K562 (cell line): ENCODE data around the gene PHC1. TPM values are rescaled to one million over a fixed set of nuclear protein-coding genes. Genes with fewer than 3 reads are reported as not detected.
A peak's percentile ranks its signal among the peaks of the same experiment; 100 is the strongest.

Experiments
- ATAC-seq: fragments of 200-7000 bp; cut with Tn5 transposase; 3 replicates; pipeline ENCODE4 v1.9.1; 2020; ENCODE audit warnings: moderate library complexity
- BruUV-seq: library from RNA; stranded (reverse); fragments of 400-500 nt; replicated peaks from 2 replicates; lab custom pipeline; 2021; lab: Mats Ljungman, UMichigan
- CTCF ChIA-PET: fragments of 300-600 bp; formaldehyde crosslinking; extraction: SDS; loops from one replicate; lab custom pipeline; 2021; ENCODE audit warnings: low intra/inter-chr PET ratio; lab: Yijun Ruan, JAX
- POLR2A ChIA-PET: fragments of 300-600, 350-650 bp; sonication (Branson Sonifier 250); formaldehyde crosslinking; extraction: SDS; loops from one replicate; lab custom pipeline; 2021; ENCODE audit warnings: antibody characterized with exemption, inconsistent platforms; lab: Yijun Ruan, JAX
- DNase-seq, 4 experiments: peaks; one replicate each; pipeline versions ENCODE4 v3.0.0 to v3.0.0-alpha.2; 2011 to 2018; ENCODE audit warnings: low spot score in 3 of 4, mixed read lengths in 3 of 4; ENCODE audit errors: extremely low read depth in 1 of 4
- FAIRE-seq: peaks from 2 replicates; lab custom pipeline; 2011; peaks lifted over from hg19 to GRCh38; lab: Jason Lieb, UNC
- H2AFZ ChIP-seq: 2 replicates; pipeline ENCODE4 v1.6.0; 2011; ENCODE audit warnings: low read depth, low read length, control low read depth, inconsistent platforms
- H3K27ac ChIP-seq: fragments of 200-600 bp; 3 replicates; pipeline ENCODE4 v1.8.0; 2011; ENCODE audit warnings: low read depth, mild to moderate bottlenecking, control low read depth, inconsistent platforms, low read length, moderate library complexity, mixed read lengths; ENCODE audit errors: extremely low read depth
- H3K27me3 ChIP-seq, 2 experiments: fragments of 300-600 bp in 1 of 2; 2 replicates in 1 of 2; 3 replicates in 1 of 2; pipeline versions ENCODE4 v1.6.0 to v1.8.0; 2011; ENCODE audit warnings: inconsistent platforms in 2 of 2, low read length in 2 of 2, mild to moderate bottlenecking in 1 of 2, mixed read lengths in 1 of 2, moderate library complexity in 1 of 2; ENCODE audit not compliant: control insufficient read depth in 2 of 2, insufficient read depth in 2 of 2
- H3K36me3 ChIP-seq: fragments of 300-600 bp; 3 replicates; pipeline ENCODE4 v1.8.0; 2011; ENCODE audit warnings: mild to moderate bottlenecking, low read length, inconsistent platforms; ENCODE audit not compliant: control insufficient read depth, insufficient read depth
- H3K4me1 ChIP-seq, 2 experiments: fragments of 200-600 bp in 1 of 2; replicated peaks in 1 of 2; 2 replicates in 1 of 2; 3 replicates in 1 of 2; pipeline versions ENCODE4 v1.5.1 to v1.8.0; 2011; ENCODE audit warnings: inconsistent platforms in 2 of 2, low read length in 2 of 2, mild to moderate bottlenecking in 1 of 2, mixed read lengths in 1 of 2, moderate library complexity in 1 of 2; ENCODE audit not compliant: control insufficient read depth in 2 of 2, insufficient read depth in 2 of 2
- H3K4me2 ChIP-seq: 2 replicates; pipeline ENCODE4 v1.6.1; 2011; ENCODE audit warnings: low read length, control low read depth, inconsistent platforms, mixed read lengths; ENCODE audit not compliant: insufficient read depth
- H3K4me3 ChIP-seq: fragments of 200-600 bp; sonication (generic), shearing (Covaris generic); 2 replicates; pipeline ENCODE4 v1.5.1; 2016; ENCODE audit warnings: control low read depth, inconsistent platforms
- H3K79me2 ChIP-seq: fragments of 200-600 bp; 3 replicates; pipeline ENCODE4 v1.8.0; 2011; ENCODE audit warnings: low read length, inconsistent platforms; ENCODE audit not compliant: control insufficient read depth, insufficient read depth
- H3K9ac ChIP-seq, 2 experiments: 2 replicates each; pipeline versions ENCODE4 v1.6.0 to v1.6.1; 2011; ENCODE audit warnings: low read depth in 2 of 2, low read length in 2 of 2, control low read depth in 1 of 2, inconsistent platforms in 1 of 2, mild to moderate bottlenecking in 1 of 2, mixed read lengths in 1 of 2; ENCODE audit not compliant: insufficient read depth in 1 of 2
- H3K9me1 ChIP-seq: one replicate; pipeline ENCODE4 v1.6.0; 2011; ENCODE audit warnings: inconsistent platforms, mild to moderate bottlenecking, low read length, moderate library complexity; ENCODE audit not compliant: control insufficient read depth, insufficient read depth
- H3K9me3 ChIP-seq: replicated peaks from 2 replicates; pipeline ENCODE4 v1.5.1; 2011; ENCODE audit warnings: low read depth, low read length, inconsistent platforms; ENCODE audit not compliant: control insufficient read depth, insufficient read depth
- H4K20me1 ChIP-seq: replicated peaks from 2 replicates; pipeline ENCODE4 v1.6.1; 2011; ENCODE audit warnings: low read length, inconsistent platforms, mixed read lengths; ENCODE audit not compliant: control insufficient read depth, insufficient read depth
- ARID1B ChIP-seq: fragments of 450-650 bp; IDR thresholded peaks from 2 replicates; pipeline ENCODE4 v1.6.1; 2016; ENCODE audit warnings: antibody characterized with exemption, mild to moderate bottlenecking, inconsistent platforms
- C11orf30 ChIP-seq: fragments of 450-650 bp; IDR thresholded peaks from 2 replicates; pipeline ENCODE4 v1.6.1; 2016; ENCODE audit warnings: low read depth, mild to moderate bottlenecking
- CBX3 ChIP-seq, 2 experiments: IDR thresholded peaks; 1 replicate in 1 of 2; 2 replicates in 1 of 2; pipeline ENCODE4 v1.6.1; 2012; ENCODE audit warnings: inconsistent platforms in 2 of 2, low read length in 2 of 2, borderline replicate concordance in 1 of 2, control low read depth in 1 of 2
- CREBBP ChIP-seq: IDR thresholded peaks from one replicate; pipeline ENCODE4 v1.6.1; 2012; ENCODE audit warnings: low read depth, mild to moderate bottlenecking, control low read depth, inconsistent platforms, low read length
- HMG20A ChIP-seq: fragments of 450-650 bp; formaldehyde crosslinking; conservative IDR thresholded peaks from 2 replicates; pipeline ENCODE4 v1.4.0; 2020; ENCODE audit warnings: mild to moderate bottlenecking, mixed read lengths
- MEF2A ChIP-seq: IDR thresholded peaks from 2 replicates; pipeline ENCODE4 v1.6.1; 2011; ENCODE audit warnings: low read depth, mild to moderate bottlenecking, low read length, moderate library complexity; ENCODE audit not compliant: control insufficient read depth
- MNT ChIP-seq, 2 experiments: fragments of 450-650 bp; conservative IDR thresholded peaks; 2 replicates each; pipeline ENCODE4 v1.6.1; 2017; ENCODE audit warnings: mild to moderate bottlenecking in 2 of 2, moderate library complexity in 2 of 2
- NRF1 ChIP-seq, 2 experiments: fragments of 450-650 bp; IDR thresholded peaks in 1 of 2; conservative IDR thresholded peaks in 1 of 2; 2 replicates each; pipeline ENCODE4 v1.6.1; 2014; ENCODE audit warnings: mild to moderate bottlenecking in 2 of 2
- SRSF1 ChIP-seq: fragments of 200-400 bp; formaldehyde crosslinking; IDR thresholded peaks from 2 replicates; pipeline ENCODE4 v1.6.1; 2017; ENCODE audit warnings: mild to moderate bottlenecking, low read depth, low read length, moderate library complexity
- STAT6 ChIP-seq: sonication (generic); formaldehyde crosslinking; IDR thresholded peaks from 2 replicates; pipeline ENCODE4 v1.8.1; 2023; ENCODE audit warnings: mild to moderate bottlenecking, missing genetic modification reagents
- TAF1 ChIP-seq: IDR thresholded peaks from 2 replicates; pipeline ENCODE4 v1.6.1; 2011; ENCODE audit warnings: mild to moderate bottlenecking, low read length, moderate library complexity; ENCODE audit not compliant: insufficient read depth, control insufficient read depth, severe bottlenecking; ENCODE audit errors: extremely low read depth
- TRIM28 ChIP-seq: fragments of 450-650 bp; IDR thresholded peaks from 2 replicates; pipeline ENCODE4 v1.6.1; 2017
- U2AF1 ChIP-seq: fragments of 200-400 bp; formaldehyde crosslinking; optimal IDR thresholded peaks from 2 replicates; pipeline ENCODE3; 2017; ENCODE audit warnings: mild to moderate bottlenecking, low read depth, low read length, moderate library complexity
- ZNF280B ChIP-seq: fragments of 250-450 bp; sonication (Bioruptor Pico); IDR thresholded peaks from 2 replicates; pipeline ENCODE4 v1.5.1; 2021; ENCODE audit warnings: mild to moderate bottlenecking
- ZNF551 ChIP-seq: fragments of 250-450 bp; sonication (Bioruptor Pico); IDR thresholded peaks from 2 replicates; pipeline ENCODE4 v1.5.0; 2021; ENCODE audit warnings: mild to moderate bottlenecking, moderate library complexity
- WGBS: fragments of 100-300 bp; shearing (Covaris generic); methylation state at CpG from one replicate; pipeline ENCODE4 v1.1.6; 2016; ENCODE audit warnings: low coverage, mixed read lengths; ENCODE audit not compliant: insufficient coverage; ENCODE audit errors: missing lambda C conversion rate; 5-methylcytosine and 5-hydroxymethylcytosine counted together
- in situ Hi-C: fragments of 300-500 bp; cut with MboI; formaldehyde crosslinking; loops from 4 replicates; pipeline ENCODE4 v1.15.0; 2018; ENCODE audit warnings: inconsistent platforms, mixed read lengths
- intact Hi-C: fragments of 100-400 bp; cut with micrococcal nuclease; formaldehyde crosslinking; loops from 2 replicates; pipeline ENCODE4 v1.14.2; 2022
- polyA plus RNA-seq, 8 experiments: library from polyadenylated mRNA; depleted of rRNA in 4 of 8; stranded (reverse) in 5 of 8; unstranded in 3 of 8; fragments of >200 nt; fragmentation: Nextera tagmentation in 2 of 8; fragmentation: Illumina TruSeq in 1 of 8; extraction: Ambion mirVana in 2 of 8; extraction: Trizol in 1 of 8; gene quantifications; 2 replicates each; pipeline versions ENCODE4 v1.2.1 to v1.2.3, GENCODE V29; 2011 to 2014; ENCODE audit warnings: inconsistent platforms in 1 of 8, missing spikeins in 1 of 8
- total RNA-seq, 7 experiments: library from RNA; depleted of rRNA in 6 of 7; stranded (reverse); fragments of >200 nt in 6 of 7; fragmentation: Illumina TruSeq in 2 of 7; extraction: Trizol in 2 of 7; gene quantifications; 2 replicates each; pipeline versions ENCODE4 v1.2.1 to v1.2.3, GENCODE V29; 2011 to 2021; ENCODE audit warnings: low replicate concordance in 1 of 7

PHC1 gene
- total and polyA plus RNA-seq, 9 of the 15 experiments (the other 6 are each of a cell fraction or from before 2014, with no cell fraction given): 1.9 to 13.7 (median 6.9) TPM

GRCh38 chr12:8941691-8942478, 27.6 kb downstream of the PHC1 start:
- 82% methylated on average over 5 of the region's 5 CpGs for WGBS
- H3K36me3 ChIP-seq: peaks cover 57% of the 10 kb centered on the region
- ChIA-PET POLR2A (no interaction called here), CTCF (interaction anchor here (0.7 kb wide), 1 partner anchor 32 kb away, joined by 4 read pairs; no protein-coding TSS in a partner anchor)
- no peak for TF ChIP-seq MNT (conservative IDR thresholded peaks at IDR 0.05)
- TF ChIP-seq CBX3 (IDR thresholded peaks at IDR 0.05; ENCODE audit: borderline replicate concordance in 1 of 2, low read length in 2 of 2): no peak
- TF ChIP-seq ZNF280B (CRISPR knock-in tag): no peak
- TF ChIP-seq U2AF1: no peak
- no peak for TF ChIP-seq SRSF1
- no peak for TF ChIP-seq MEF2A
- no peak for TF ChIP-seq TAF1
- TF ChIP-seq HMG20A (CRISPR knock-in tag): no peak
- no peak for TF ChIP-seq ZNF551 (CRISPR knock-in tag)
- TF ChIP-seq ARID1B: no peak
- TF ChIP-seq CREBBP: no peak
- TF ChIP-seq NRF1 (conservative IDR thresholded peaks at IDR 0.05 in 1 of 2, IDR thresholded peaks at IDR 0.05 in 1 of 2): no peak
- TF ChIP-seq STAT6 (CRISPR knock-in tag): no peak
- no peak for TF ChIP-seq C11orf30
- no peak for TF ChIP-seq TRIM28
- H3K4me3 ChIP-seq: no peak overlapping the region
- FAIRE-seq (no peak), DNase-seq (peak in 1 of 4 experiments; percentile 16), ATAC-seq (no peak)
- no peaks in the 10 kb centered on the region; the same call in 1 of the 2 replicates for H4K20me1 ChIP-seq
- 0 out of 5 replicates have a peak, but pooled peaks cover 0 to 2% of the 10 kb centered on the region in 2 experiments for H3K4me1 ChIP-seq
- intact Hi-C loops (no loop called here), in situ Hi-C loops (no loop called here)
- H3K9me3 ChIP-seq: no peaks in the 10 kb centered on the region
- no TSS peak for BruUV-seq
- H3K9ac ChIP-seq: no peak overlapping the region
- H3K79me2 ChIP-seq: peaks cover 19% of the 10 kb centered on the region
- H3K27ac ChIP-seq: no peak overlapping the region
- H3K4me2 ChIP-seq: no peak overlapping the region
- no peaks in the 10 kb centered on the region for H3K27me3 ChIP-seq
- no peak overlapping the region for H2AFZ ChIP-seq
- no peaks in the 10 kb centered on the region for H3K9me1 ChIP-seq
